T-cell (primary cell): ENCODE results near the gene NDUFB6. TPM values are rescaled to one million over a fixed set of nuclear protein-coding genes. Genes with fewer than 3 reads are reported as not detected.

ENCODE experiments used
- ATAC-seq, 4 experiments: fragments of 200-7000 bp in 3 of 4; fragments of 150-1000 bp in 1 of 4; cut with Tn5 transposase; replicated peaks in 1 of 4; 1 replicate in 3 of 4; 2 replicates in 1 of 4; pipeline ENCODE4 v1.10.0; 2021; ENCODE audit warnings: moderate library complexity in 3 of 4, mild to moderate bottlenecking in 2 of 4, moderate number of reproducible peaks in 1 of 4
- CTCF ChIA-PET, 2 donors: fragments of 300-600 bp; sonication (Branson Sonifier 250); formaldehyde crosslinking; loops; one replicate each; lab custom pipeline; 2022; ENCODE audit warnings: antibody characterized with exemption in 2 of 2; lab: Charles Lee
- POLR2A ChIA-PET, 2 donors: fragments of 300-600 bp; sonication (Branson Sonifier 250); formaldehyde crosslinking; loops; one replicate each; lab custom pipeline; 2022; ENCODE audit warnings: antibody characterized with exemption in 2 of 2; lab: Charles Lee
- DNase-seq, 35 experiments: peaks; one replicate each; pipeline versions ENCODE4 v3.0.0 to v3.0.0-alpha.2; 2013 to 2023
- H3K27ac ChIP-seq: one replicate; pipeline ENCODE4 v1.5.1; 2013; ENCODE audit warnings: low read length
- H3K27me3 ChIP-seq, 2 experiments: replicated peaks in 1 of 2; 1 replicate in 1 of 2; 2 replicates in 1 of 2; pipeline versions ENCODE4 v1.6.1 to v1.7.0; 2013; ENCODE audit warnings: low read length in 1 of 2, mixed read lengths in 1 of 2; ENCODE audit not compliant: control insufficient read depth in 2 of 2, insufficient read depth in 2 of 2; ENCODE audit errors: extremely low read depth in 1 of 2
- H3K36me3 ChIP-seq, 2 donors: 1 replicate in 1 of 2; 2 replicates in 1 of 2; pipeline versions ENCODE4 v1.6.1 to v1.7.0; 2013; ENCODE audit warnings: low read length in 1 of 2; ENCODE audit not compliant: control insufficient read depth in 2 of 2, insufficient read depth in 1 of 2; ENCODE audit errors: extremely low read depth in 1 of 2
- H3K4me1 ChIP-seq, 2 experiments: 1 replicate in 1 of 2; 2 replicates in 1 of 2; pipeline versions ENCODE4 v1.6.1 to v1.7.0; 2013; ENCODE audit warnings: low read length in 2 of 2, mixed read lengths in 1 of 2; ENCODE audit not compliant: insufficient read depth in 2 of 2, control insufficient read depth in 1 of 2; ENCODE audit errors: extremely low read depth in 1 of 2
- H3K4me3 ChIP-seq, 2 donors: 1 replicate in 1 of 2; 2 replicates in 1 of 2; pipeline versions ENCODE4 v1.5.1 to v1.7.0; 2013; ENCODE audit warnings: mild to moderate bottlenecking in 2 of 2, low read length in 1 of 2, moderate library complexity in 1 of 2; ENCODE audit not compliant: control insufficient read depth in 1 of 2; ENCODE audit errors: extremely low read depth in 1 of 2
- H3K9me3 ChIP-seq: 2 replicates; pipeline ENCODE4 v1.7.0; 2013
- H3K27ac Mint-ChIP-seq, 2 donors: one replicate each; pipeline ENCODE4 v1.8.0; 2020 to 2021; ENCODE audit warnings: mild to moderate bottlenecking in 2 of 2, mixed read lengths in 2 of 2
- H3K27me3 Mint-ChIP-seq, 2 donors: one replicate each; pipeline ENCODE4 v1.8.0; 2021 to 2022; ENCODE audit warnings: mixed read lengths in 2 of 2
- H3K36me3 Mint-ChIP-seq: one replicate; pipeline ENCODE4 v1.8.0; 2021; ENCODE audit warnings: mixed read lengths
- H3K4me1 Mint-ChIP-seq, 3 donors: one replicate each; pipeline ENCODE4 v1.8.0; 2020 to 2022; ENCODE audit warnings: mixed read lengths in 3 of 3, mild to moderate bottlenecking in 1 of 3
- H3K4me3 Mint-ChIP-seq, 3 donors: one replicate each; pipeline ENCODE4 v1.8.0; 2020 to 2022; ENCODE audit warnings: mild to moderate bottlenecking in 3 of 3, mixed read lengths in 3 of 3, moderate library complexity in 3 of 3
- H3K9me3 Mint-ChIP-seq, 3 donors: one replicate each; pipeline ENCODE4 v1.8.0; 2020 to 2022; ENCODE audit warnings: mixed read lengths in 3 of 3
- WGBS: methylation state at CpG from one replicate; pipeline ENCODE4 v1.1.5; 2013; ENCODE audit warnings: missing lambda C conversion rate; ENCODE audit not compliant: insufficient coverage; 5-methylcytosine and 5-hydroxymethylcytosine counted together
- total RNA-seq, 35 experiments: library from RNA in 6 of 35; stranded (reverse) in 6 of 35; fragments of 120-200 nt in 1 of 35; gene quantifications; one replicate each; pipeline versions ENCODE4 v1.2.1 to v1.2.4 and lab custom pipeline; 2013 to 2026

The NDUFB6 gene
- total RNA-seq, 5 donors from 2014 or later (not counting 1 experiment from before 2014, with no cell fraction given), result 14.8 to 21.9 (median 18.3) TPM

DNA sequence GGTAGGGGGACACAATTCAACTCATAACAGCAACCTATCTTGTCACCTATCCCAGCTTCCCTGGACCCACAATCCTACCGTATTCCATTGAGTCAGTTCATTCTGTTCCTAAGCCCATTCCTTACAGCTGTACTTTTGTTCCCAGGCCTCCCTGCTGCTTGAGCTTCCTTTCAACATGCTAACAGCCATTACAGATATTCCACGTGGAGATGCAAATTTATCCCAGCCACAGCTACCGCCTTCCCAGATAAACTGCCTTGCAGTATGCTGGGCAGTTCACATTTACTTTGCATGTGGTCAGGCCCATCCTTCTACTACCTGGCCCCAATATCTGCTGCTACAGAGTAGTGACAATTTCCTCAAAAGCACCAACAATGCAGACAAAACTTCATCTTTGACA, 70.0 kb downstream of the NDUFB6 start:
- Mint-ChIP-seq H3K27me3 (no peaks in the 10 kb centered on the region), H3K4me3 (no peak overlapping the region), H3K27ac (no peak overlapping the region), H3K4me1 (peaks cover 5 to 18% (median 17%) of the 10 kb centered on the region in 3 donors), H3K36me3 (peaks cover 42% of the 10 kb centered on the region), H3K9me3 (no peaks in the 10 kb centered on the region)
- Histone ChIP-seq H3K4me1 (no peaks in the 10 kb centered on the region), H3K36me3 (peaks cover 6 to 27% of the 10 kb centered on the region in 2 donors), H3K9me3 (no peaks in the 10 kb centered on the region), H3K27ac (no peak overlapping the region), H3K27me3 (no peaks in the 10 kb centered on the region), H3K4me3 (no peak overlapping the region)
- 98% methylated on average over 3 of the region's 3 CpGs for WGBS
- POLR2A ChIA-PET, result no interaction called here
- CTCF ChIA-PET, result interaction anchor here (0.5 to 1.4 kb wide), 3 partner anchors 22 to 376 kb away, joined by 3 to 9 read pairs (median 4); no protein-coding TSS in a partner anchor
- ATAC-seq (no peak), DNase-seq (no peak)

Other genes with a start within 250 kb of the NDUFB6 start
- gene ACO1, start 188.5 kb downstream of the NDUFB6 start, total RNA-seq, result 1 to 10 TPM; 5.2 to 8.5 (median 8.0) TPM
- 10 to 100 TPM; 14.0 to 27.1 (median 19.3) TPM for gene RIGI, start 47.0 kb downstream of the NDUFB6 start, total RNA-seq
- gene SMIM27, start 20.8 kb downstream of the NDUFB6 start, total RNA-seq, result 10 to 100 TPM; 19.1 to 41.8 (median 33.5) TPM
- 10 to 100 TPM; 14.8 to 28.3 (median 16.8) TPM for gene TOPORS, start 20.6 kb downstream of the NDUFB6 start, total RNA-seq
- gene TAF1L, start 62.5 kb upstream of the NDUFB6 start, total RNA-seq, result not detected
- gene TMEM215, start 210.4 kb upstream of the NDUFB6 start, total RNA-seq, result not detected